ENCODE results near the gene PLA2G2D.
A peak's percentile ranks its signal among the peaks of the same experiment; 100 is the strongest.

The PLA2G2D gene

DNA sequence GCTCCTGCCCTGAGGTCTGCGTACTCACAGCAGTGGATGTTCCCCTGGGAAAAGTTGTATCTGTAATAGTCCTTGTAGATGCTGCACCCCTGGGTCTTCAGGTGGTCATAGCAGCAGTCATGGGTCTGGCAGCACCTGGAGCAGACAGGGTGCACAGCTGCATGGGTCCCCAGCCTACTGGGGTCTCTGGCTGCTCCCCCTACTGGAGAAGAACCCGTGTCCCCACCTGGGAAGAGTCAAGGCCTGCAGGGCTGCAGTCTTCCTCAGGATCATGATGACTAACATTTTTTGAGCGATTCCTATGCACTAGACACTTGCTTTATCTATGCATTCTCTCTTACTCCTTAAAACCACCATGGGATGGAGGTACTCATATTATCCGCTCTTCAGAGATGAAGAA, 3.9 kb downstream of the PLA2G2D start:
- DNase-seq (ENCODE audit: low read depth, low spot score), result no peak

DNA sequence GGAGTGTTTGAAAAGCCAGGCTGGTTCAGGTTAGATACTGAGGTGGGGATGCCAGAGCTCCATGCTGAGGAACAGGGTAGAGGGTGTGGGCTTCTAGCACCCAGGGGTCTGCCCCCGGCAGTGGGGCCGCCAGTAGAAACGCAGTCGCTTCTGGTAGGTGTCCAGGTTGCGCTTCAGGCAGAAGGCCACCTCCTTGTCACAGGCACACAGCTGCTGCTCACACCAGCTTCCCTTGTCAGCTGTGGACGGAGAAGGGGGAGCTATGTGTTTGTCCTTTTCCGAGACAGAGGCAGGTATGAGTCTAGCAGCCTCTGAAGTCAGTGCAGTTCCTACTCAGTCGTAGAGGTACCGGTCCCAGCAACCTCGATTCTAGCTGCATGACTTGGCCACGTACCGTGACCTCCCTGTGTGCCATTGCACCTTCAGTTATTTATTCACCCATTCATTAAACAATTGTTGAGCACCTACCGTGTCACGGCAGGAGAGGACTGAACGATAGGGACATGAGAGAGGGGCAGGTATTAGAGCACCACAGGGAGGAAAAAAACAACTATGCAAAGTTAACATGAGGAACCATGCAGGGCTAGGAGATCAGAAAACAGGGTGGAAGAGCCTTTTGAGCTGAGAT, 5.2 kb downstream of the PLA2G2D start:
- DNase-seq (ENCODE audit: low read depth, low spot score), result no peak

DNA sequence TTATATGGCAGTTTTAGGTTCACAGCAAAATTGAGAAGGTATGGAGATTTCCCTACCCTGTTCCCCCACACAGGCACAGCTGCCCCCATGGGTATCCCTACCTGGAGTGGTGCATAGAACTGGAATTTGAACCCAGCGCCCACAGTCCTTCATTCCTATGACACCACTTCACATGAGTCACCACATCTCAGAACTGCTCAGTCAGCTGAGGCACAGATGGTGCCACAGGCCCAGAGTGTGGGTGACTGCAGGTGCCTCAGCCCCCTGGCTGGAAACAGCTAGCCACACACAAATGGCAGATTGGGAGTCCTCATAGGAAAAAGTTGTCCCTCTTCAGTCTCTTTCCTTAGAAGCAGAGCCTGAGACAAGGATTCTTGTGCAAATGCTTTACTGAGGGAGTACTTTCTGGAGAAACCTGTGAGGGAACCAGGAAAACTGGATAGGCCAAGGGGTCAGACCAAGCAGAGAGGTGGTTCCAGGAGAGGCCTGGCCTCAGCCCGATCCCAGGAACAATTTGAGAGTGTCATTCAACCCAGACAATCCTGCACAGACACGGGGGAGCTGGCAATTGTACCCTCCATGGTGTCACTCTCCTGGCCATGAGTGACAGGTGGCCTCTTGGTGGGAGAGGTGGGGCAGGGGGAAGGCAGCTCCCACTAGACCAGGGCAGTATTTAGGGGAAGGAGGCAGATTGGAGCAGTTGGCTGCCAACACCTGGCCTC, 6.9 kb downstream of the PLA2G2D start:
- no peak for DNase-seq (ENCODE audit: low read depth, low spot score)

DNA sequence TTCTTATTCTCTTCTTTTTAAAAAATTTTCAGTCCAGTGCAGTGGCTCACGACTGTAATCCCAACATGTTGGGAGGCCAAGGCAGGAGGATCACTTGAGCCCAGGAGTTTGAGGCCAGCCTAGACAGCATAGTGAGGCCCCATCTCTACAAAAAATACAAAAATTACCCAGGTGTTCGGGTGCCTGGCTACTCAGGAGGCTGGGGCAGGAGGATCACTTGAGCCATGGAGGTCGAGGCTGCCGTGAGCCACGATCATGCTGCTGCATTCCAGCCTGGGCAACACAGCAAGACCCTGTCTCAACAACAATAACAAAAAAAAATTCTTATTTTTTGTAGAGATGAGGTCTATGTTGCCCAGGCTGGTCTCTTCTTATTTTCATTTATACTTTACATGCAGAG, 7.9 kb downstream of the PLA2G2D start:
- no peak for DNase-seq (ENCODE audit: low read depth, low spot score)

DNA sequence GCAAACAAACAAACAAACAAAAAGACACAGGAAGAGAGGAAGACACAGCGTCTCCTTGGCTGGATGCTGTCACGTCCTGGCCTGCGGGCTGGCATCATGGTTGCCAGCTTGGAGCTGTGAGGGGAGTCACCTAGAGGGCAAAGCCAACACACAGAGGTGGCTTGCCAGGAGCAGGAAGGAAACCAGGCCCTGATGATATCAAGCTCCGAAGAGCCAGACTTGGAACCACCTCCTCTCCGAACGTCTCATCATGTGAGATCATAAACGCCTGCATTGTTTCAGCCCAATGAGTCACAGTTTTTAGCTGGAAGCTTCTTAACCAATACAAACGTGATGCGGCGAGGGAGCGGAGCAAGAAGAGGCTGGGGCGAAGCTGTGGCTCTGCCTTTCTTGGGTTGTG, 8.7 kb downstream of the PLA2G2D start:
- no peak for DNase-seq (ENCODE audit: low read depth, low spot score)

DNA sequence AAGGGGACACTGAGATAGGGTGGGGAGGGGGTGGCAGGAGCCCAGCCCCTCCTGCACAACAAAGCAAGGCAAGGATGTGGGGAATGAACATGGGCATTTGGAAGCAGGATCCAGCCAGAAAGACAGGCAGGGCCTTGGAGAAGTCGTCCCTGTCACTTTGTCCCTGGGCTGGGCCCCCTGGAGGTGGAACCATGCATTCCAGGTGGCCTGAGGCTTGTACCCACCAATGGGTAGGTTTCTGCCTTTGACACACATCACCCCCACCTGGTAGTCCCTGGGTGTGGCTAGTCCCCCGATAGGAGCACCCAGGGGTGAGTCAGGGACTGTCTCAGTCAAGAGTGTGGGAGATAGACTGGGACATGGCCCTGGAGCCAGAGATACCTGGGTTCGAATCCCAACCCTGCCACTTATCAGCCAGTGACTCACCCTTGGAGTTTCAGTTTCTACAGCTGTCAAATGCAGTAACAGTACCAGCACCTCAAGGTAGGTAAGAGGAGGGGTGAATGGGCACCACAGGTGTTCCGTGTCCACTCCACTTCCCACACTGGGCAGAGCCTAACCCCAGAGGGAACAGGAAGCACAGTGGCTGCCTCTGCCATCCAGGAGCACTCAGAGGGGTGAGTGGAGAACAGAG, 10.0 kb downstream of the PLA2G2D start:
- DNase-seq (ENCODE audit: low read depth, low spot score), result no peak

DNA sequence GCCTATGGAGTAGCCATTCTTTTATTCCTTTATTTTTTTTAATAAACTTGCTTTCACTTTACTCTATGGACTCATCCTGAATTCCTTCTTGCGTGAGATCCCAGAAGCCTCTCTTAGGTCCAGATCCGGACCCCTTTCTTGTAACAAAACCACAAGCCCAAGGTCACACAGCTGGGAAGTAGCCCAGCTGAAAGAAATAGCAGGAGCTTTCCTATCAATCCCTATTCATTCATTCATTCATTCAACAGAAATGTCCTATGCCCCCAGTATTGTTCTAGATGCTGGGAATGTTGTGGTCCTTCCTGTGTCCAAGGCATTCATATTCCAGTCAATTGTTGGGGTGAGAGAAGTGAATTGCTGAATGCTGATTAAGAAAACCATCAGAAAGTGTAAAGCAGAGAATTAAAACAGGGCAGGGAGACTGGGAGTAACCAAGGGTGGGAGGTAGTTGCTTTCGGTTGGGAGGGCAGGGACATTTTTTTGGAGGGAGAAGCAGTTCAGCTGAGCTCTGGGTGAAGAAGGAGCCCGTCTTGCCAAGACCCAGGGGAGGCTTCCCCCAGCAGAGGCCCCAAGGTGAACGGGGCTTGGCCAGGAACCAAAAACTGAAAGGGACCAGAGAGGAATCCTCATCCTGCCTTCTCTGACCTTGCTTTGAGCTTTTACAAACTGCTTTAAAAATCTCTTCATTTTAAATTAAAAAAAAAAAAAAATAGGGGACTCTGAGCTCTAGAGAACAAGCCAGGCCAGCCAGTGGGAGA, 10.8 kb downstream of the PLA2G2D start:
- DNase-seq (ENCODE audit: low read depth, low spot score), result no peak

DNA sequence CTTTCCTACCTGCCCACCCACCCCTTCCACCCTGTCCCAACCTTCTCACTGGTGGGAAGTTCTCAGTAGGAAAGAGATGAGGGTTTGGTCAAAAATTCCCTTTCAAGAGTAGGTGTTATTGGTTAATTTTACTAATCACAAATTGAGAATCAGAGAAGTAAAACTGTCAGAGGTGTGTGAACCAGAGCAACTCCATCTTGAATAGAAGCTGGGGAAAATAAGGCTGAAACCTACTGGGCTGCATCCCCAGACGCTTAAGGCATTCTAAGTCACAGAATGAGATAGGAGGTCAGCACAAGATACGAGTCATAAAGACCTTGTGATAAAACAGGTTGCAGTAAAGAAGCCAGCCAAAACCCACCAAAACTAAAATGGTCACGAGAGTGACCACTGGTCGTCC, 11.5 kb downstream of the PLA2G2D start:
- DNase-seq (ENCODE audit: low read depth, low spot score), result no peak

- DNase-seq (ENCODE audit: low read depth, low spot score), result no peak
These were observed 12.0 kb downstream of the PLA2G2D start for GRCh38 chr1:20107351-20107750.

DNA sequence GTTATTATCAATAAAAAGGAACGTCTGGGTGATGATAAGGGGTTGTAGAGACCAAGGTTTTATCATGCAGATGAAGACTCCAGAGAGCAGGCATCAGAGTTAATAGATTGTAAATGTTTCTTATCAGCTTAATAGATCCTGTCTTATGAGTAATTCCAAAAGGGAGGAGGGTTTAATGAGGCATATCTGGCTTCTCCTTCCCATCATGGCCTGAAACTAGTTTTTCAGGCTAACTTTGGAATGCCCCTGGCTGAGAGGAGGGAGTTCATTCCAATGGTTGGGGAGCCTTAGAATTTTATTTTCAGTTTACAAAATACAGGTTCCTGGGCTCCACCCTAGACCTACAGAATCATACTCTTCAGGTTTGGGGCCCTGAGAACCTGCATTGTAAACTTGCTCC, 13.5 kb downstream of the PLA2G2D start:
- DNase-seq (ENCODE audit: low read depth, low spot score), result no peak

DNA sequence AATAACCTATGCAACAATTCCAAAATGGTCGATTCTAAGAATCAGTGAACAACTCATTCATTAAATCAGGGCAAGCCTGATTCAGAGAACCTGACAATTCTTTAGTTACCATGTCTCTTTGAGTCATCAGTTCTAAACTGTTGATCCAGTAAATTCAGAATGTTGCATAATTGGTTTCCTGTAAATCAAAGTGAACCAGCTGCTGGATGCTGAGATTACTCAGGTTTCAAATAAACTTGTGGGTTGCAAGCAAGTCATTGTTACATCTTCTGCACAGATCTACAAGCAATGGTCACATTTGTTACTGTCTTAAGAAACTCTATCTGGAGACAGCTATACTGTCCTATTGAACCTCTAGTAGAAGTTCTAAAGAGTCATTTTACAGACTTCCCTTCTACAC, 16.5 kb downstream of the PLA2G2D start:
- no peak for DNase-seq (ENCODE audit: low read depth, low spot score)

- DNase-seq (ENCODE audit: low read depth, low spot score), result peak; percentile 57
These were observed 18.5 kb downstream of the PLA2G2D start for GRCh38 chr1:20100632-20101355.

DNA sequence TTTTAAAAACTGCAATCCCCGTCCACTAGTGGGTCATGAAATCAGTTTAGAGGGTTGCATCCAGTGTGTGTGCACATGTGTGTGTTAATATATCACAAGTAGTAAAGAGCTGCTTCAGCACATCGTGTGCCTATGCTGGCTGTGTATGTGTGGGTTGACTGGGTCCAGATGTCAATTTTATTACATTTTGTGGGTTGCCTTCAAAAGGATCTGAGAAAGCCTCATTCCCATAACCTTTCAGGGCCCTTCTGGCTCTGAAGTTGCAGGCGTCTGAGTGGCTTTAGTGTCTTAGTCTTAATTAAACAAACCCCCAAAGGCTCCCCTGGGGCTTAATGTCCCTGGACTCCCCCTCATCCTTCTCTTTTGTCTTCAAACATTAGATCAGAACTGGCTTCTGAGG, 19.8 kb downstream of the PLA2G2D start:
- DNase-seq (ENCODE audit: low read depth, low spot score), result no peak

DNA sequence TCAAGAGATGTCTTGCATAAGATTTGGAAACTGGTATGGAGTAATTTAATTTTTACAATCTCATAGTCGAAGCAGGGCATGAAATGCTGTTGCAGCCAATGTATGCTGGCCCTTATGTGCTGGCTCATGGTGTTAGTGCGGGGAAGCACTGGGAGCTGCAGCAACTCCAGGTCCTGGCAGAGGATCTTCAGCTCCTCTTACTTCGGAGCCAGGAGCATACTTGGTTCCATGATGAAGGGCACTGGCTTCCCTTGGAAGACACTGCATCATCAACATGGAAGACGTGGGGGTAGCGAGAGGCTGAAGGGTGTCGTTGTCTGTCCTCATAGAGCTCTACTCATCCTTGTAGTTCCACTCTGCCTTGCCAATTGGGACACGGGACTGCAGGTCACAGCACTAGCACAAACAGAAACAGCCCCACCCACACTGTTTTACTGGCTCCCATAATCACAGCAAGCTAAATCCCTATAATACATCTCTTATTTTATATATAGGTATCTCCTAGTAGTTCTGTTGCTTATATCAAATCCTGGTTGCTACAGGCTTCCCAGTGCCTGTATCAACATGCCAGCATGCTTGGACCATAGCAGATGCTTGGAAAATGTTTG, 22.4 kb downstream of the PLA2G2D start:
- DNase-seq (ENCODE audit: low read depth, low spot score), result no peak

GRCh38 chr1:20095564-20096434, 23.5 kb downstream of the PLA2G2D start:
- no peak for DNase-seq (ENCODE audit: low read depth, low spot score)

DNA sequence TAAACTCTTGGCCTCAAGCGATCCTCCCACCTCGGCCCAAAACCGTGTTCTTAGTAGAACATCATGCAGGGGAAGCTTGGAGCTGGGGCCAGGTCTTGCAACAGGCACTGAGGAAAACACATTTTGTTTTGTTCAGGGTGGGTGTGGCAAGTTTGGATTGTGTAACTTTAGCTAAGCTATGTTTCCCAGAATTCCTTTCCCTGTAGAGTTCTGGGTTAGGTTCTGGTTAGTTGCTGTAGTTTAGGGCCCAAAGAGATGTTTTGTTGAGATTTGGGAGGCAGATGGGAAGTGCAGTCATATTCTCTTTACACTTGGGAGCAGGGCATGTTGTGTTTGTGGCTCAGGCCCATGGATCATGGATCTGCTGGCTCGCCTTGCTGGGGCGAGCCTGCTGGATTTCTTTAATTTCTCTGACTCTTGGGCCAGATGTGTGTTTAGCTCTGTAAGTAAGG, 25.4 kb downstream of the PLA2G2D start:
- DNase-seq (ENCODE audit: low read depth, low spot score), result no peak

DNA sequence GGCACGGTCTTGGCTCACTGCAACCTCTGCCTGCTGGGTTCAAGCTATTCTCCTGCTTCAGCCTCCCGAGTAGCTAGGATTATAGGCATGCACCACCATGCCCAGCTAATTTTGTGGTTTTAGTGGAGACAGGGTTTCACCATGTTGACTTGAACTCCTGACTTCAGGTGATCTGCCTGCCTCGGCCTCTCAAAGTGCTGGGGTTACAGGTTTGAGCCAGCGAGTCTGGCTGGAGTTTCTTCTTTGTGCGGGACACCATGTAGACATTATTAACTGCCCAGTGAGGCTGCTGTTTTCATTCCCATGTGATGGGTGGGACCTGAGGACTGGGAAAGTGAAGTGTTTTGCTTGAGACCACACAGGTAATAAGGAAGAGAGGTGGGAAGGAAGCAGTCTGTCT, 26.0 kb downstream of the PLA2G2D start:
- DNase-seq (ENCODE audit: low read depth, low spot score), result no peak

DNA sequence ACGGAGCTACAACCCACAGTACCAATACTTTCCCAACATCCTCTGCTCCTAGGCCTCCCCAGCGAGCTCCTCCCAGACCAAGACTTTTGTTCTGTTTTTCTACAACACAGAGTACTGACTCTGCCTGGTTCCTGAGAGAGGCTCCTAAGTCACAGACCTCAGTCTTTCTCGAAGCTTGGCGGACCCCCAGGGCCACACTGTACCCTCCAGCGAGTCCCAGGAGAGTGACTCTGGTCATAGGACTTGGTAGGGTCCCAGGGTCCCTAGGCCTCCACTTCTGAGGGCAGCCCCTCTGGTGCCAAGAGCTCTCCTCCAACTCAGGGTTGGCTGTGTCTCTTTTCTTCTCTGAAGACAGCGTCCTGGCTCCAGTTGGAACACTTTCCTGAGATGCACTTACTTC, 28.7 kb downstream of the PLA2G2D start:
- DNase-seq (ENCODE audit: low read depth, low spot score), result no peak

DNA sequence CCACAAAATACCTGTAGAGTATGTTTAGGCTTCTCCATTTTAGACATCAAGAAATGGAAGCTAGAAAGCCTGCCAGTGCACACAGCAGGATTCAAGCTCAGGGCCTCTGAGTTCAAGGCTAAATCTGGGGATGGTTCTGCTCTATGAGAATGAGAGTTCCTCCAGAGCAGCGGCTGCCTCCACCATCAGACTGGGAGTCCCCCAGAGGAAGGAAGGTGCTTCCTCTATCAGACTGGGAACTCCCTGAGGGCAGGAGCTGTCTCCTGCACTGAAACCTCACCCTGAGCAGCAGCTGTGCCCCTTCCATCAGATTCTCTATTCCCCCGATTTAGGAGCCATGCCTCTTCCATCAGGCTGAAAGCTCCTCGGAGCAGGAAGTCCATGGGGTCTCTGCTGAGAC, 29.2 kb downstream of the PLA2G2D start:
- no peak for DNase-seq (ENCODE audit: low read depth, low spot score)

Measured in iPS DF 19.7 (cell line).